GM19452 (cell line): Measurements from ENCODE around the gene FUT7.

Source experiments
- ATAC-seq: cut with Tn5 transposase; IDR thresholded peaks from one replicate; pipeline ENCODE4 v1.9.1; 2021; ENCODE audit not compliant: unreplicated experiment

Gene FUT7, protein sequence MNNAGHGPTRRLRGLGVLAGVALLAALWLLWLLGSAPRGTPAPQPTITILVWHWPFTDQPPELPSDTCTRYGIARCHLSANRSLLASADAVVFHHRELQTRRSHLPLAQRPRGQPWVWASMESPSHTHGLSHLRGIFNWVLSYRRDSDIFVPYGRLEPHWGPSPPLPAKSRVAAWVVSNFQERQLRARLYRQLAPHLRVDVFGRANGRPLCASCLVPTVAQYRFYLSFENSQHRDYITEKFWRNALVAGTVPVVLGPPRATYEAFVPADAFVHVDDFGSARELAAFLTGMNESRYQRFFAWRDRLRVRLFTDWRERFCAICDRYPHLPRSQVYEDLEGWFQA

DNA sequence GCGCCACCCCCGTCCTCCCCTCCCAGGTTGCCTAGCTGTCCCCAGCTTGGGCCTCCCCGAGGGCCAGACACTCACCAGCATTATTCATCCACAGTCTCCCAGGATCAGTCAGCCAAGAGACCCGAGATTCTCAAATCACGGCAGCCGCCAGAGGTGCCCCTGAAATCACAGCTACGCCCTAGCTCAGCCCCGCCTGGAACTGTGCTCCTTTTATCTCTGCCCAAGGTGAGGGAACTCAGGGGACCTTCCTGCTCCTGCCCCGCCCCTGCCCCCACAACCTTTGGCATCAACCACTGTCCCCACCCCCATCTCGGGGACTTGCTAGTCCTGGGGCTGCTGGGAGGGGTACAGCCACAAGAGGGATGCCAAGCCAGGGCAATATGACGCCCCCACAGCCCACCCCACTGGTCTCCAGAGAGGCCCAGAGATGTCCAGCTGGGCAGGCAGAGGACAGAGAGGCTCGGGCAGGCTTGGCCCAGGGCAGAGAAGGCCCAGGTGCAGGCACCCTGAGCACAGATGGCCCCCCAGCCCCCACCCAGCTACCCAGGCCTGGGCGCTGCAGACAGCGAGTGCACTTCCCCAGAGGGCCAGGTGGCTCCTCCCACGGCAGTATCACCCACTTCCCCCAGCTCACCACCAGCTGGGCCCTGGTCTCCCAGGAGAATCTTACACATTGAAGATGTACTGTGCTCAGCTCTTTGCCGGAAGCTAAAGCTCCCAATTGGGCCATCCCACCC, at the start of gene FUT7:
FUT7 (minus strand) TSS at position 185 of the 737 bp plus-strand sequence; CDS start at position 88, 97 bp downstream.
- no peak for ATAC-seq

DNA sequence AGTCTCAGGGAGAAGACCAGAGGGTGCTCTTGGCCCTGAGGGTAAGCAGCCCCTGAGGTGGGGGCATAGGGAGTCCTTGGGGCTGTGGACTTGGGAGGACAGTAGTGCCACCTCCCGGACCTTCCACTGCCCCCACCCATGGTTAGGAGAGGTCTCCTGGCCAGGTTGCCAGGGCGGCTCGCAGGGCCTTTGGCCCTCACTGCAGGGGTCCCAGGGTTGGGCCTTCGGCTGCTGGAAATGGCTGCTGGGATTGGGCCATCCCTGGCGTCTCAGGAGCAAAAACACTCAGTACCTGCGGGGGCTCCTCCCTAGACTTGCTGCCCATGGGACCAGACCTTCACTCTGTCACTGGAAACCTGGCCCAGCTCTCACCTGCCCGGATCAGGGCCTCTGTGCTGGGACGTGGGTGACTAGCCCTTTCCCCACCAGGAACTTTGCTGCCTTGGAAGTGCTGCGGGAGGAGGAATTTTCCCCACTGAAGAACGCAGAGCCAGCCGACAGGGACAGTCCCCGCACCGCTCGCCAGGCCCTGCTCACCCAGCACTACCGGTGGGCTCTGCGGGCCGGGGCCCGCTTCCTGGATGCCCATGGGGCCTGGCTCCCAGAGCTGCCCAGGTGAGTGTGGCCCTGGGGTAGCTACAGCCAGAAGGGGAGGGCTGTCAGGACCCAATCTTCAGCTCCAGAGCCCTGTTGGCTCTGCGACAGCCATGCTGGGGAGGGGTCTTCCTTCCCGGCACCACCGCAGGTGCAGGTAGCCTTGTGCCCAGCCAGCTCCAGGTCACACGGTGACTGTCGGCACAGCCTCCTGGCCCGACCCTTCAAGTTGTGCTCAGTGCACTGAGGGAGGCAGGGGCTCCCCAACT, 48.6 kb upstream of the FUT7 start:
- no peak for ATAC-seq

GRCh38 chr9:137079401-137079787, 47.5 kb upstream of the FUT7 start:
- no peak for ATAC-seq

GRCh38 chr9:137078701-137079400, 47.0 kb upstream of the FUT7 start:
- no peak for ATAC-seq

GRCh38 chr9:137077758-137078693, 46.1 kb upstream of the FUT7 start:
- ATAC-seq: no peak

DNA sequence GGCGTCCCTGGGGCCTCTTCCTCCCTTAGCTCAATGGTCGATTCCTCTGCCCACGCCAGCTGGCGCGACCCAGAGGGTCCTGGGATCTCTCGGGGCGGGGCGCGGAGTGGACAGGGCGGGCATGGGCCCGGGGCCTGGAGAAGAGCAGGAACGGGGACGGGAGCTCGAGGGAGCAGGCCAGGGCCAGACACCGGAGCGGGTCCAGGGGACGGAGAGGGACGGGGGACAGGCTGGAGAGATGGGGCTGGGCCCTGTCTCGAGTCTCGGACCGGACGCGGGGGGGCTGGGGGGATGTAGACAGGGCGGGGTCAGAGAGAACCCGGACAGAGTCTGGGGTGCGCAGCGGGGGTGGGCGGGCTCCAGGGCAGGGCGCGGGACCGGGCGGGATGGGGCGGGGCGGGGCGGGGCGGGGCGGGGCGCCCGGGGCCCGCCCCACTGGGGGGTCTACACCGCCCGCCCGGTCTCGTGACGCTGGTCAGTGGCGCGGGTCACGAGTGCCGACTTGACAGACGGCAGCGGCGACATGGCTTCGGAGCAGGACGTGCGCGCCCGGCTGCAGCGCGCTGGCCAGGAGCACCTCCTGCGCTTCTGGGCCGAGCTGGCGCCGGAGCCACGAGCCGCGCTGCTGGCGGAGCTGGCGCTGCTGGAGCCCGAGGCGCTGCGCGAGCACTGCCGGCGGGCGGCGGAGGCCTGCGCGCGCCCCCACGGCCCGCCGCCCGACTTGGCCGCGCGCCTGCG, 45.3 kb upstream of the FUT7 start, which contains the start of gene UAP1L1:
UAP1L1 (plus strand) TSS at position 508 of the 738 bp plus-strand sequence; CDS start at position 524, 16 bp downstream.
- ATAC-seq: no peak

DNA sequence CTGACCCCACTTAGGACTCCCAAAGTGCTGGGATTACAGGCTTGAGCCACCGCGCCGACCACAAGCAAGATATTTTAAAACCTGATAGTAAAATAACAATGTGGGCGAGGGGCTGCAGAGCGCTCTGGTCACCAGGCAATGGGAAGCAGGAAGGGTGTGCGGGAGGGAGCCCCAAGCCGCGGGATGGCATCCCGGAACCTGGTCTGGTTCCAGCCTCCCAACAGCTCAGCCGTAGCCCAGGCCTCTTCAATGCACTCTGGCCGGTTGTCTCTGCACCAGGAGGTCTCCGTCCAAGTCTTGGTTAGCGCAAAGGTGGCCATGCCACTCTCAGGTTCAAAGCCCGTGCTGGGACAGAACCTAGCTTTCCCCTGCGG, 44.7 kb upstream of the FUT7 start:
- no peak for ATAC-seq

DNA sequence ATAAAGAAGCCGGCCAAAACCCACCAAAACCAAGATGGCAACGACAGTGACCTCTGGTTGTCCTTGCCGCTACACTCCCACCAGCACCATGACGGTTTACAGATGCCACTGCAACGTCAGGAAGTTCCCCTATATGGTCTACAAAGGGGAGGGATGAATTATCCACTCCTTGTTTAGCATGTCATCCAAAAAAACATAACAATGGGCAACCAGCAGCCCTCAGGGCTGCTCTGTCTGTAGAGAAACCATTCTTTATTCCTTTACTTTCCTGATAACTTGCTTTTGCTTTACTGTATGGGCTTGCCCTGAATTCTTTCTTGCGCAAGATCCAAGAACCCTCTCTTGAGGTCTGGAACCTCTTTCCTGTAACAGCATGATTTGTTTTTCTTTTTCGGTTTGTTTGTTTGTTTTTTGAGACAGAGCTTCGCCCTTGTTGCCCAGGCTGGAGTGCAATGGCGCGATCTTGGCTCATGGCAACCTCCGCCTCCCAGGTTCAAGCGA, 43.4 kb upstream of the FUT7 start:
- no peak for ATAC-seq

DNA sequence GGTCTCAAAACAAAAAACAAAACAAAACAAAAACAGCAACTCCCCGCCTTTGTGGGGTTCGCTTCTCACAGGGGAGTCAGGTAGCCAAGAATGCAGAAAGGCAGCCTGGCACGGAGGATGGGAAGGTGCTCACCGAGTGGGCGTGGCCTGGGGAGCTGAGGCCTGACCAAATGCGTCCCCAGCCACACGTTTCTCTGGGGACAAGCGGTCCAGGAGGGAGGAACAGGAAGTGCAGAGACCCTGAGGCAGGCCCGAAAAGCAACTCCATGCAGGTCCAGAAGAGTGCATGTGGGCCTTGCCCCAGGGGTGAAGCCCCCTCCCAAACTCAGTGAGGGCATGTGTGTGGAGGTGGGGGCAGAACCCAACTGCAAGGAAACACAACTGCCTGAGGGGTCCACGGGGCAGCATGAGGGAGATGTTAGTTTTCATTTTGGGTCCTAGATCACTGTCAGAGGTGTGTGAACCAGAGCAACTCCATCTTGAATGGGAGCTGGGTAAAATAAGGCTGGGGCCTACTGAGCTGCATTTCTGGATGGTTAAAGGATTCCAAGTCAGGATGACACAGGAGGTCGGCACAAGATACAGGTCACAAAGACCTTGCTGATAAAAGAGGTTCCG, 42.9 kb upstream of the FUT7 start:
- ATAC-seq: no peak

DNA sequence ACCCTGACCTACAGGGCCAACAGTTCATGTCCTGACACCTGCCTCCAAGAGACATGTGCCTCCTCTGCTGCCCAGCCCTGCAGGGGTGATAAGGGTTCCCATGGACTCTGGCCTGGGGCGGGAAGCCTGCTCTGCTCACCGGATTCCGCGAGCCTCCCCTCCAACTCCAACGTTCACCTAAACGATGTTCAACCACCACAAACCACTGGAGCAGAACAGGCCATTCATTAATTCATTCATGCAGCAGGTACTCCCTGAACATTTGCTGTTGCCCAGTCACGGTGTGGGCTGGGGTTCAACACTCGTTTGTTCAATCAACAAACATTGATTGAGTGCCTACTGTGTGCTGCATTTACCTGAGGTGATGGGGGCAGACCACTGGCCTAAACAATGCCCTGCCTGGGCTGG, 42.1 kb upstream of the FUT7 start:
- ATAC-seq: no peak

- ATAC-seq: no peak
Observed at GRCh38 chr9:137071282-137071681, 39.4 kb upstream of the FUT7 start.

- no peak for ATAC-seq
Observed at GRCh38 chr9:137070906-137071275, 39.0 kb upstream of the FUT7 start.

DNA sequence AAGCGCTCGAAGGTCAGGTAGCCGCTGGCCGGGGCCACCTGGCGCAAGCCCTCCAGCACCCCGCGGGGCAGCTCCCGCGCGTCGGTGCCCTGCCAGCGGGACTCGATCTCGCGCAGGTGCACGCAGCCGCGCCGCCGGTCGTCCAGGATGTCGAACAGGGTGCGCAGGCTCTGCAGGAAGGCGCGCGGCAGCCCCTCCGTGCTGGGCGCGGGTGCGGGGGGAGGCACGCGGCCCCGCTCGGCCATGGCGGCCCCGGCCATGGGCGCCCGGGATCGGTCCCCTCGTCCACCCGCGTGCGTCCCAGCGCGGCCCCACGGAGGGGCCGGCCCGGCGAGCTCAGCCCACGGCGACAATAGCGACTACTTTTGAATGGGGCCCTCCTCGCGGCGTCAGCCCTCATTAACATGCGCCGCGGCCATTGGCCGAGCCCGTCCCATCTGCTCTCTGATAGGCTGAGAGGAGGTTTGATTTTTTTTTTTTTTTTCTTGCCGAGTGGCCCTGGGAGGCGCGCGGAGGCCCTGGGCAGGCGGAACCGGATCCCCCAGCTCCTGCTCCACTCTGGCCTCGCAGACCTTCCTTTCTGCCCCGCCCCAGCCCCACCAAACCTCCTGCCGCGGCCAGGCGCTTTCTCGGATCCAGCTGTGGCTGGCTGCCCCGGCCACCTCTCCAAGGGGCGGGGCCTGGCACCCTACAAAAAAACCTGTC, 38.5 kb upstream of the FUT7 start, which contains the start of gene SAPCD2:
SAPCD2 (minus strand) TSS at position 357 of the 705 bp plus-strand sequence; CDS start at position 260, 97 bp downstream.
- ATAC-seq: peak; percentile 58

- ATAC-seq: peak; percentile 18
Observed at GRCh38 chr9:137069508-137070091, 37.7 kb upstream of the FUT7 start.

- ATAC-seq: no peak
Observed at GRCh38 chr9:137068539-137069507, 36.9 kb upstream of the FUT7 start.

GRCh38 chr9:137067860-137068538, 36.1 kb upstream of the FUT7 start:
- no peak for ATAC-seq
